ENCODE data around the gene MAML3.

The MAML3 gene

DNA sequence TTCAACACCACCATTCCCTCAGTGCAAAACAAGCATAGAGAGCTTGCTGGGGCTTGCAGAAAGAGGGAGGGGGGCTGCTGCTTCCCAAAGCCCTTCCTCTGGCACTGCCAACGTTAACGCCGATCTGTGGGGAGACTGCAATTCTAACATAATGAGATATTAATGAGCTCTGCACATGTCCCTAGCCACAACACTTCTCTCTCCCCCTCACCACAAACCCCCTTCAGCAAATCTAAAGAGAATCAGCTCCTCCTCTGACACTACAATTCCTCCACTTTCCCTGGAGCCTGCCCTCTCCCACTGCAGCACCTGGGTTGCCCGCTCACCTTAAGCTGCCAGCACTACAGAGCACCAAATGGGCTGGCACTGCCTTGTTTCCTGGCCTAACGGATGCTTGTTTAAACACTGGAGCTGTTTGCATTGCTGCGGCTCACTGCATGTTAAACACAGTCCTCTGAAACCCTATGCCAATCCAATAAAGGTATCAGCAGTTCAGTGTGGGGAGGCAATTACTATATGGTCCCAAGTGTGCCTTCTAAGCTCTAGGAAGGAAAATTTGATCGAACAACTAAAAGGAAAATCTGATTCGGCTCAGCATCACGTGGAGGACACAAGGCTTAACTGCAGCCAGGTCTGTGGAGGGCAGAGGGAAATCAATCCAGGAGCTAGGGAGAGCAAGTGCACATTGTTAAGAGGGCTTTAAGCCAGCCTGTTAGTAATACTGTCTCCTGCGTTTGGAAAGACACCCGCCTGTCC lies 232.4 kb downstream of the MAML3 start:
- DNase-seq (ENCODE audit: low read depth): no peak

DNA sequence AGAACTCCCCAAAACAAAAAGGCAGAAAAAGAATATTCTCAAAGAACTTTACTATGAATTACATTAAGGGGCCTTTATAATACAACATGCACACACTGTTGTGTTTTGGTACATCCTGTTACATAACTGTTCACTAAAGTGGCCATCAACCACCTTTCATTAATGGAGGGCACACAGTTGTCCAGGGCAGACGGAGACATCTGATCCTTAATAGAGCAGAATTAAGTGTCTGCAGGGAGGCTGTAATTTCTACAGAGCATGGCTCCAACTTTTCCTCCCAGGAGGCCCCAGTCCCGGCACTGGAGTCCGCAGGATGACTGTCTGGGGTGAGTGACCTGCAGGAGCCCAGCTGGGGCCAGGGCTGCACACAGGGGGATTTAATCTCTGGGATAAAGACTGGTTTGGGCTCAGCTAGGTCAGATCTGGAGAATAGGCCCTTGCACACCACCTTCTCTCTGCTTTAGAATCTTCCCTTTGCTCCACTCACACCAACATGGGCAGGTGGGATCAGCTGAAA lies 233.4 kb downstream of the MAML3 start:
- no peak for DNase-seq (ENCODE audit: low read depth)

DNA sequence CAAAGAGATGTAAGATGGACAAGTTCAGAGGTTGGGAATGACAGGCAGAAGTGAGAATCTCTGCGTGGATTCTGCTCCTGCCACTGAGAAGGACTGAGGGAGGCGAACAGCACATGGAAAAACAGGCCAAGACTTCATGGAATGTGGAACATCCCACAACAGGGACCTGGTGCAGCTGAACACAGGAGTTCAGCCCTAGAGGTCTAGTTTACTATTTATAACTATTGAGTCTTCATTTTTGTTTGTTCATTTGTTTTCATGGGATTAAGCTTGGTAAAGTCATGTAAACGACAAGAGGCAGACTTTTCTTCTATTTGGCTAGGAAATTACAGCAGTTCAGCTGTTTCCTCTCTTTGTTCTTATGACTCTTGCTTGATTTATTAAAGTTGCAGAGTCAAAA lies 234.5 kb downstream of the MAML3 start:
- no peak for DNase-seq (ENCODE audit: low read depth)

DNA sequence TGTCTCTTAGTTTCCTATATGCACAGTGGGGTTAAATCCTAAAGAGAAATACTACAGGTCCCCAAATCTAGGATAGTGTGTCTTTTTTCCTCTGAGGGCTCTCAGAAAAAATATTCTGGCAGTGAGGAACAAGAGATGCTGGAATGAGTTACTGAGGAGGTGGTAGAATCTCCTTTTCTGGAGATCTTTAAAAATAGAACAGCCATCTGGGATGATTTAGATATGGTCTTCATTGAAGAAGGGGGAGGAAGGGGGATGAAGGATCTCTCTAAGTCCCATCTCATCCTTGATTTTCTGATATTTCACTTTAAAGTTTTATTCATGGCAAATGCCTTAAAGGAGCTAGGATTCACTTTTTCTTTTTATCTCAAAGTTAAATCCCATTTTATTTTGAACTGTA lies 235.0 kb downstream of the MAML3 start:
- no peak for DNase-seq (ENCODE audit: low read depth)

DNA sequence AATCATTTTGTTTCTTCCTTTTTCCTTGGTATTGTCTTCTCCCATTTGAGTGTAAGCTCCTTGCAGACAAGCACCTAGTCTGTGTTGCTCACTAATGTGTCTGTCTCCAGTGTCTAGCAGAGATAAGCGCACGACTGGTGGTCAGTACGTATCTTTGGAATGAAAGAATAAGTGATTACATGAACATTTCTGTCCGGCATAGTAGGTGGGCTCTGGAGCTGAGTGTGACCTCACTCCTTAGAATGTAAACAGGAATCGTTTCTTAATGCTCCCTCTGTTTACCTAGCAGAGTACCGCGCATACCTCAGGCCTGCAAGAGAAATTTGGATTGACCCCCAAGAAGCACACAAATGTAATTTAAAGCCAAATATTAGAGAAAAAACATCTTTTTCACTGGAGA lies 235.4 kb downstream of the MAML3 start:
- no peak for DNase-seq (ENCODE audit: low read depth)

DNA sequence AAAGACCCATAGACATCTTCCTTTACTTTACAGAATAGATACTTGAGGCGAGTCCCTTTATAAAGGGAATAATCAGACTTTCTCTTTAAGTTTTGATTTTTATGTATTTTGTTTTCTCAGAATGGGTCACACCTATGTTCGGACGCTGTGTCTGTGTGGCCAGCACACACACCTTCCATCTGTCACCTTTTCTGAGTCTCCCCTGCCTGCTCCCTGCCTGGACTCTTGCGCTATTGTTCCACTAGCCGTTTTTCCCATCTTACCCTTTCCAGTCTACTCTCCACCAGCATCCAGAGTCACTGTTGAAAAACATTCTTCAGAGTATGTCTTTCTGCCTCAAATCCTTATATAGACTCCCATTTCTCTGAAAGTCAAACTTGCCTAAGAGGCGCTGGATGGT lies 236.1 kb downstream of the MAML3 start:
- DNase-seq (ENCODE audit: low read depth): no peak

DNA sequence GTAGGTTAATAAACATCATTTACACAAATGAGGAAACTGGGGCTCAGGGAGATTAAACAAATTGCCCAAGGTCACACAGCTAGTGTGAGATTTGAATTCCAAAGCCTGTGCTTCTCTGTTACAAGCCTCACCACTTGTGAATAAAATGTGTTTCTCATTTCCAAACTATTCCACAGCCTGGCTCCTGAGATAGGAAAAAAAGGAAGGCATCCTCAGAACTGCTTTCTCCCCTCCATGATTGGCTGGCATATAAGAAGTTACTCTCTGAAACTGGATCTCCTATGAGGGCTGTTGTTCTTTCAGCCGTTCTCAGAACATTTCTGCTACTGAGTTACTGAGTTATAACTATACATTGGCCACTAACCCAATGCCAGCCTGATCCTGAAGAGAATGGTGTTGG lies 237.9 kb downstream of the MAML3 start:
- no peak for DNase-seq (ENCODE audit: low read depth)

DNA sequence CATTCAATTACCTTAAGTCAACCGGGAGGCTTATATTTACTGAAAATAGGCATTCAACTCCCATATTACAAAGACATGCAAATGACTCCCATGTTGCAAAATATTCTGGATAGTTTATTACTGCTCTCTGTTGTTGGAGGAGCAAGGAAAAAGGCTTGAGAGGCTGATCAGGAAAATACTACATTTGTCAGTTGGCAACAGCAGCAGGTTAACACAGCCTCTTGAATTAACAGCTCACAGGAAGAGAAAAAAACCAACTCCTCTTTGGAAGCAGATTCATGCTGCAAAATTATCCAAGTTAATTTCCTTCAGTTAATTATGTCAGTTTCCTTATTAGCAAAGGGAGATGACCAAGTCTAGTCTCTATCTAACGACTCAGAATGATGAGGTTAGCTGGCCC lies 238.9 kb downstream of the MAML3 start:
- no peak for DNase-seq (ENCODE audit: low read depth)

DNA sequence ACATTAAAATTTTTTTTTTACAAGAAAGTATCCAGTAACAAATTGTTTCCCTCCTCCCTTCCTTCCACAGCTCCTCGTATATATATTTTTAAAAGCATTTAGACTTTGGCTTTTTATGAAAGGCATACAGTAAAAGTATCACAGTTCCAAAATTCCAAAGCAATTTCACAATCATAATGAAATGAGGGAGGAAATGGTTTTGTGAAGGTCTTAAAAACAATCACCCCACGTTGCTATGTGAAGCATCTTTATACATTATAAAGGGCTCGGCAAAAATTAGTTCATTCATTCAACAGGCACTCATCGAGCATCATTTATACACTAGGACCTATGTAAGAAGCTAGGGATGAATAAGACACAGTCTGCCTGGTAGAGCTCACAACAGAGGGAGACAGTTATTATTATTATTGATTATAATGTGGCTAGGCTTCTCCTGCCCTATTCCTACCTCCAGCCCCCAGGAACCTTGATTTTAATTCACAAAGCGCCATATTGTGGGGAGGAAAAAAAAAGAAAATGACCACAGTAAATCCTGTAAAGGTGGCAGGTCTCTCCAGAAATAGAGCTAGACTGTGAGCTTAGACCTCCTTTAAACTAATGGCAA lies 239.9 kb downstream of the MAML3 start:
- DNase-seq (ENCODE audit: low read depth): no peak

DNA sequence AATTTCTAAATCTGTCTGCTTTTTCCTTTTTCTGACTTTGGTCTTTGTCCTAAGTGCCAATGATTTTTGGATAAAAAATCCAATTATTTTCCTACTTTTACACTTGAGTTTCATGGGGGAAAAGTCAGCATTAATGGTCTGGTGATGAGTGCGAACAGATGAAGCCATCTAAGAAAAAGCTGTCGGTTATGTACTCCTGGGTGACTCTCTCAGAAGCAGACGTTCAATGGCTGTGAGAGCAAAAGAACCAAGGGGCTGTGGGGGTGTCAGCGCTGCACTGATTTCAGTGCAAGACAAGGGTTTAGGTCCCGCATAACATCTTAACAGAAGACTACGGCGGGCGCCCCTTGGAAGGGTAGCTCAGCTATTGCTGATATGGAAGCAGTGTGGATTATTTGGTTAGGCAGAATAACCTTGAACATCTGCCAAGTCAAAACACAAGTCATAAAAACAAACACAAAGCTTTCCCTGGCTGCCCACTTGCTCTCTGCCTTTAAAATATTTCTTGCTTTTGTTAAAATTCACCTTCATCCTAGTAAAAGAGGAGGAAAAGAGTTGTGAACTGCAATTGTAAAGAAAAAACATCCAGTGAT lies 240.5 kb downstream of the MAML3 start:
- no peak for DNase-seq (ENCODE audit: low read depth)

DNA sequence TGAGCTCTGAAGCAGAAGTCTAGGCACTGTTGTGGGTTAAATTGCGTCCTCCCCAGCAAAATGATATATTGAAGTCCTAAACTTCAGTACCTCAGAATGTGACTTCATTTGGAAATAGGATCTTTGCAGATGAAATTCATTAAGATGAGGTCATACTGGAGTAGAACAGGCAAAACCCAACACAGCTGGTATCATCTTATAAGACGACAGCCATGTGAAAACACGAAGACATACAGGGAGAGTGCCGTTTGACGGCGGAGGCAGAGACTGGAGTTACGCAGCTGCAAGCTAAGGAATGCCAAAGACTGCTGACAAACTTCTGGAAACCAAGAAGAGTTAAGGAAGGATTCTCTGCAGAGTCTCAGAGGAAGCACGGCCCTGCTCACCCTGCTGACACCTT lies 241.5 kb downstream of the MAML3 start:
- DNase-seq (ENCODE audit: low read depth): no peak

DNA sequence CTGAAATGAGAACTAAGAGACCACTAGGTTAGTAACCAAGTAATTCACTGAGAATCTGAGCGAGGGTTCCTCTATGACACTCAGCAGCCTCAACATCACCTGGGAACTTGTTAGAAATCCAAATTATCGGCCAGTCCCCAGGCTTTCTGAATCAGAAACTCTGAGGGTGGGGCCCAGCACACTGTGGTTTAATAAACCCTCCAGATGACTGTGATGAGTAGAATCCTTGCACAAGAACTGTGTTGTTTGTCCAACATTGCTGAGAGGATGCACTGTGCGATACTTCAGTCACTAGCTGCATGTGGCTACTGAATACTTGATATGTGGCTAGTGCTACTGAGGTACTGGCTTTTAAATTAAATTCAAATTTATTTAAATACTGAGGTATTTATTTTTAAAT lies 243.9 kb downstream of the MAML3 start:
- DNase-seq (ENCODE audit: low read depth): no peak

DNA sequence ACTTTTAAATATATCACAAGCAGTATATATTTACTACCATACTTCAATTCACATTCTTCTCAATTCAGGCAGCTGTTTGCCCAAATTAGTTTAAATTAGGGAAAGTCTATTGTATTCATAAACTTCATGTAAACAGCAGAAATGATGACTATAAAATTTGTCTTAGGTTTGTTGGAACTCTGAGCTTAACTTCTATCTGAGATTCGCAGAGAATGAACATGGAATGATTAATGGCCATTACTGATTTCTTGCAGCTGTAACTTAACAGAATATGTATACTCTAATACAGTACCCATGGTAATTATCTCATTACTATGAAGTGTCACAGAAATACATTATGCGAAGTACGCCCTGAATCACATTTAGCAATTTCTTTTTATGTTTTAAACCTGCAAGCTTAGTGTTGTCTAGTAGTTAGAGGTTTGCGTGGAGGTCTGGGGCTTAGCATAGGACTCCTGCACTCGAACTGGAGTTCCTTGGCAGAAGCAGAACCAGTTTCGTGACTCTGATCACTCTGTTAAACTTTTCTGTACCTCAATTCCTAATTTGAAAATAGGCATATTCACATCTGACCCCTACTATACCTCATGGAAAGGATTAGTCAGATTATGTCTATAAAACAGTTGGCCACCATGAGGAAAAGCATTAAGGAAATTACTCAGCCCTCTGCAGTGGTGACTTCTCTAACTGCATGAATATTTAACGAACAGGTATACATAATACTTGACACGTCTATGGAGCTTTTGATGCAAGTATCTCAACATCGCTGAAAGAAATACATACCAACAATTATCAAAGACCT lies 245.1 kb downstream of the MAML3 start:
- DNase-seq (ENCODE audit: low read depth): no peak

DNA sequence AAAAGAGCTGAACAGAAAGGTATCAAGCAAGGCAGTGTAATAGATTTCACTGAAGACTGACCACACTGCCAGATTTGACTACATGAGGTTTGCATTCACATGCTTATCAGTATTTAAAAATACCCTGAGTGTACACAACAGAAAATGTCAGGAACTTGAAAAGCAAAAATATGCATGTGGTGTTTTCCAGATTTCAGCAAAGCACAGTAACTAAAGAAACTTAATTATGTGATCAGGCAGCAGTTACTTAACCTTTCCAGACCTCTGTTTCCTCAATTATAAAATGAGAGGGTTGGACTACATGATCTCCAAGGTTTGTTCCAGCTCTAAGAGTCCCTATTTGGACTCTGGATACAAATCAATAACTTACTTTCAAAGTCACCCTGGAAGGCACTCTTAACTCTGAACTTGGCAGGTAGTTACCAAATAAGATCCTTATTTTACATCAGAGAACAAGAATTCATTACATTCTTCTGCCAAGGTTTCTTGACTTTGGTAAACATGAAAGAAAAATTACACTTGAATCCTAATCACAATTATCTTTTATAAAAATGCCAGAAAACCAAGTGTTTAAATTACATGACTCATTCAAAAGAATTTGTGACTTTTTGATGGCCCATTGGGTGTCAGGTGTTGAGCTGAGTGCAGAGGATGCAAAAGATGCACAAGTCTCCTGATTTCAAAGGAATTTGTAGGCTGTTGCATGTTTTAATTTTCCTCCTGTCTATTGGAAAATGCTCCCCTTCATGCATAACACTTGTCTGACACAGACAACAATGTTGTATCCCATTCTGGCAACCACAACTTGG lies 246.8 kb downstream of the MAML3 start:
- DNase-seq (ENCODE audit: low read depth): no peak

DNA sequence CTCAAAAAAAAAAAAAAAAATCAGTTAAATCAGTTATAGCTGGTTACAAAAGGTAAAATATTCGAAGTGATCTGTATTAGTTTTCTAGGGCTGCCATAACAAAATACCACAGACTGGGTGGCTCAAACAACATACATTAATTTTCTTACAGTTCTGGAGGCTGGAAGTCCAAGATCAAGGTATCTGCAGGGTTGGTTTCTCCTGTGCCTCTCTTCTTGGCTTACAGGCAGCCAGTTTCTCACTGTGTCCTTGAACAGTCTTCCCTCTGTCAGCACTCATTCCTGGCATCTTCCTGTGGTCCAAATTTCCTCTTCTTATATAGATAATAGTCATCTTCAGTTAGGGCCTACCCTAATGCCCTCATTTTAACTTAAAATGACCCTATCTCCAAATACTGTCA lies 248.5 kb downstream of the MAML3 start:
- DNase-seq (ENCODE audit: low read depth): no peak

DNA sequence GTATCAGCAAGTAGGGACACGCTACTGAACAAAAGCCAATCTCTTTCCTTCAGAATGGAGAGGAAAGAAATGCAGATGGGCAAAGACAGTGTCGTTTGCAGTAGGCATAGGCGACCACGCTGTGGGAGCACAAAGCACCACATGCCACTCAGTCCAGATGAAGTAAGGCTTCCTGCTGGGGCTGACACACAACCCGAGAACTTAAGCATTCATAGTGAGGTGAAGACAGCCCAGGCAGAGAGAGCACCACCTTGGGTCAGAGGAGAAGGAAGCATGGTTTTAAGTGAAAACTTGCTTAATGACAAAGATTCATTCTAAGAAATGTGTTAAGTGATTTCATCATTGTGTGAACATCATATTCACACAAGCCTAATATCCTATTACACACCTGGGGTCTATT lies 249.6 kb downstream of the MAML3 start:
- DNase-seq (ENCODE audit: low read depth): no peak

DNA sequence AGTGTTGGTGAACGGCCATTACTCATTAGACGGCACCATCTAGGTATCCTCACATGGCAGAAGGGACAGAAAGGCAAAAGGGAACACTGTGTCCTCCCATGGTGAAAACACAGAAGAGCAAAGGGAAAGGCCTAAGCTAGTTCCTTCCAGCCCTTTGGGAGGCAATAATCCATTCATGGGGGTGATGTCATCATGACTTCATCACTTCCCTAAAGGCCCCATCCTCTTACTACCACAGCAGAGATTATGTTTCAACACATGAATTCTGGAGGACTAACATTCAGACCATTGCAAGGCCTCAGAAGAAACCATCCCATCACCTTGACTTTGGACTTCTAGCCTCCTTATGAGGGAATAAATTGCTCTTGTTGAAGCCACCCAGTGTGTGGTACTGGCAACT lies 250.1 kb downstream of the MAML3 start:
- no peak for DNase-seq (ENCODE audit: low read depth)

DNA sequence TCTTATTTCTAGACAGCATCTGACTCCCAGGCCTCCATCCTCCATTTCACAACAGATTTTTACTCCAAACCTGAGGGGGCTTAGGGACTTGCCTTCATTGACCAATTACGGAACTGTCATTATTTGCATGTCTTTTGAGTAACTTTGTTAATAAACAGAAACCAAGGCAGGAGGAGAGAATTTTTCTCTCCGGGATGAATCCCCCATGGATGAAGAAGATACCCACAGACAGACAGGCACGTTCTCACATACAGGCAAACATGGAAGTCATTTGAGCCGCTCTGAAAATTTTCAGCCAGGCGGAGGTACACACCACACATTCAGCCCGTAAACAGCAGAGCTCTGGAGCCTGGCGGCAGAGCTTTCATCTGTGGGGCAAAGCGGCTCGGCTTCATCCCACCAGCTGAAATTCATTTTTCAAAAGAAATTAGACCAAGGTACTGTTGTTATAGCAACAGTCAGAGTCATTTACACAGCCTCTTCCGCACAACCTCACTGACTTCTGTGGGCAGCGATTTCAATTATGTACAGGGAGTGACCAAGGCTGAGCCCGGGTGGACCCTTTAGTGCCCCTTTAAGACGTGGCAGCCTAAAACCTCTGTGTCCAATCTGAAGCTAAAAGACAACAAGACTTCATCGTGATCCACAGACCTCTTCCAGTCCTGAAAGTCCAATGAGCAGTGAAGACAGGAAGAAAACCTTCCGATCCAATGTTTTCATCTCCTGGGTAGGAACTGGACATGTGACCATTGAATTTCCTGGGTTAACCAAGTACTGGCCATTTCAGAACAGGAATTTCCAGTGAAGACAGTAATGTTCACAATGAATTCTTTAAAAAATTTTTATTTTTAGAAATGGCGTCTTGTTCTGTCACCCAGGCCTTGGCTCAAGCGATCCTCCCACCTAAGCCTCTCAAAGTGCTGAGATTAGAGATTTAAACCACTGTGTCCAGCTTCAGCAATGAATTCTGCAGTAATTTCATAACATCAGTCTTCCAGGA lies 251.4 kb downstream of the MAML3 start:
- no peak for DNase-seq (ENCODE audit: low read depth)

DNA sequence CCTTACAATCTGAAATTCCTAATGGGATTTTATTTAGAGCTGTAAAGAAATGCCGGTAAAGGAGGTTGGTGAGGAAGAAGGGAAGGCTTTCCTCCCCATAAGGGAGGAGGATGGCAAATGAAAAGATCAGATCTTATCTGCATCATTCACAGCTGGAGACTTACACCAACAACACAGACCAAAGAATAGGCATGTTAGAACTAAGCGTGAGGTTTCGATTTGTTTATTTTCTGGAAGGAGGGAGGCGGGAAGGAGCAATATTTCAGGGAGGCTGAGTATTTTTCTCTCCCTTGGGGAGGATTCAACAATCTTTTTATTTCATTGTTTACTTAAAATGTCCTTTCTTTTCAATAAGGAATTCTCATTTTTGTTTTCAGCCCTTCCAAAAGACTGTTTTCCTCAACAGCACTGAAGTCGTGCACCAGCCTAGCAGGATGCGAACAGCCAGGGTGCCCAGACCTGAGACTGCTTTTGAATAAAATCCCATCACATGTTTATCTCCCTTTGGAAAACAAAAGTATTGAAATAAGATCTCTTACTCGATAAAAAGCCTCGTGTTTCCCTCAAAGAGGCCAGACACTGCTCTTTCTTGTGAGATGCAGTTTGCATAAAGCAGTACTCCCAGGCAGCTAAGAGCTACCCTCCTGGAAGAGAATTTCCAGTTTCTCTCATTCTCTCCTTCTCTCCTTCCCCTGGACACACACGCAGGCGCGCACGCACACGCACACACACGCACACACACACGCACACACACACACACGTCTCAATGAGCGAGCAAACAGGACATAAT lies 252.3 kb downstream of the MAML3 start:
- DNase-seq (ENCODE audit: low read depth): no peak

DNA sequence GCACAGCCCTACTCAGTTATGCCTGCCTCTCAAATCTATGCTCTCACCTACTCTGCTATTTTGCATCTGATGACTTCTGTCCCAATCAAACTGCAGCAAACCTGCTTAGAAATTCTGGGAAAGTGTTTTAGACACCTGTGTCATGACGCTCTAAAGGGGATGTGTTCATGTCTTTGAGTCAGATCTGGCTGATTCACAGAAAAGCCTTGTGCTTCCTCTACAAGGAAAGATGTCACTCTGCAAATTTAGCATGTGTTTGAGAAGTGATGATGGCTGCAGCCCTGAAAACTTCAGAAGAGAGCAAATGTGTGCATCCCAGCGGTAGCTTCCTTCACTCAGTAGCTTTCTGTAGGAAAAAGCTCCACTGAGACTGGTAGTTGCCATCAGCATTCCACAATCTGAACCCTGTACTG lies 253.0 kb downstream of the MAML3 start:
- no peak for DNase-seq (ENCODE audit: low read depth)

All from activated T-cell treated with anti-CD3 and anti-CD28 coated beads for 48 hours (primary cell).